GM10266 (cell line): Measurements from ENCODE around the gene SIX5.

Experiments used
- DNase-seq: peaks from one replicate; pipeline ENCODE4 v3.0.0; 2012; ENCODE audit errors: extremely low spot score
- CTCF ChIP-seq: IDR thresholded peaks from 2 replicates; pipeline ENCODE4 v1.5.1; 2012; ENCODE audit warnings: mild to moderate bottlenecking, low read depth; ENCODE audit not compliant: control insufficient read depth, insufficient read depth; ENCODE audit errors: missing control alignments

Gene SIX5

GRCh38 chr19:45763691-45764294 lies 5.3 kb downstream of the SIX5 start:
- no peak for DNase-seq
- no peak for TF ChIP-seq CTCF

GRCh38 chr19:45762870-45763631 lies 6.0 kb downstream of the SIX5 start:
- TF ChIP-seq CTCF: no peak
- DNase-seq: no peak

- no peak for DNase-seq
- TF ChIP-seq CTCF: no peak
These were observed 7.3 kb downstream of the SIX5 start for GRCh38 chr19:45761714-45762113.

GRCh38 chr19:45758921-45759320 lies 10.1 kb downstream of the SIX5 start:
- DNase-seq: no peak
- TF ChIP-seq CTCF: no peak

- no peak for DNase-seq
- no peak for TF ChIP-seq CTCF
These were observed 11.4 kb downstream of the SIX5 start for GRCh38 chr19:45757695-45758094.

- no peak for TF ChIP-seq CTCF
- DNase-seq: no peak
These were observed 14.7 kb downstream of the SIX5 start for GRCh38 chr19:45754323-45754722.

GRCh38 chr19:45753548-45753947 lies 15.5 kb downstream of the SIX5 start:
- TF ChIP-seq CTCF: peak; percentile 18
- no peak for DNase-seq
